ENCODE results near the gene CDH19. TPM values are rescaled to one million over a fixed set of nuclear protein-coding genes. Genes with fewer than 3 reads are reported as not detected.

Gene CDH19, protein sequence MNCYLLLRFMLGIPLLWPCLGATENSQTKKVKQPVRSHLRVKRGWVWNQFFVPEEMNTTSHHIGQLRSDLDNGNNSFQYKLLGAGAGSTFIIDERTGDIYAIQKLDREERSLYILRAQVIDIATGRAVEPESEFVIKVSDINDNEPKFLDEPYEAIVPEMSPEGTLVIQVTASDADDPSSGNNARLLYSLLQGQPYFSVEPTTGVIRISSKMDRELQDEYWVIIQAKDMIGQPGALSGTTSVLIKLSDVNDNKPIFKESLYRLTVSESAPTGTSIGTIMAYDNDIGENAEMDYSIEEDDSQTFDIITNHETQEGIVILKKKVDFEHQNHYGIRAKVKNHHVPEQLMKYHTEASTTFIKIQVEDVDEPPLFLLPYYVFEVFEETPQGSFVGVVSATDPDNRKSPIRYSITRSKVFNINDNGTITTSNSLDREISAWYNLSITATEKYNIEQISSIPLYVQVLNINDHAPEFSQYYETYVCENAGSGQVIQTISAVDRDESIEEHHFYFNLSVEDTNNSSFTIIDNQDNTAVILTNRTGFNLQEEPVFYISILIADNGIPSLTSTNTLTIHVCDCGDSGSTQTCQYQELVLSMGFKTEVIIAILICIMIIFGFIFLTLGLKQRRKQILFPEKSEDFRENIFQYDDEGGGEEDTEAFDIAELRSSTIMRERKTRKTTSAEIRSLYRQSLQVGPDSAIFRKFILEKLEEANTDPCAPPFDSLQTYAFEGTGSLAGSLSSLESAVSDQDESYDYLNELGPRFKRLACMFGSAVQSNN
- total RNA-seq (2014; rRNA removed; shearing (Covaris generic)): 71.4 and 76.4 TPM in 2 replicates
- polyA plus RNA-seq (2015; cell fraction: cytosol; rRNA removed): 24.0 and 29.6 TPM in 2 replicates
- polyA plus RNA-seq (2015; cell fraction: nucleus; rRNA removed): 20.3 and 21.0 TPM in 2 replicates

GRCh38 chr18:66603941-66604627 lies at the start of gene CDH19:
Gene CDH19, minus strand, starts transcription at chr18:66604090. Its CDS starts 31,886 bp downstream, at chr18:66572204.
- in situ Hi-C loops (cut with HindIII; ENCODE audit: low pct_unique_long_range_greater_than_20kb, low sequenced_read_pairs): no loop called here
- peak; percentile 98 for DNase-seq (ENCODE audit: low read depth, low spot score)

DNA sequence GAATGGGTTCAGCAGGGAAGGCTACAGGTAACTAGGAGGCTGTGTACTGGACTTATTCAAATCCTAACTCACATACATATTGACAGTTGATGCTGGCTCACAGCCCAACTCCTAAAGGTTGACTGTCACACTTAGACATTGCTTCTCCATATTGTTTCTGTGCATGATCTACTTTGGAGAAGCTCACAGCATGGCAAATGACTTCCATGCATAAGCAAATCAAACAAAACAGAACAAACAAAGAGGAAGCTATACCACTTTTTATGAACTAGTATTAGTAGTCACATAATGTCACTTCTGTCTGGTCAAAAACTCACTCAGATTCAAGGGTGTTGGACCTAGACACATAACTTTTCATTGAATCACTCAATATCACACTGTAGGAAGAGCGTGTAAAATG lies 43.8 kb upstream of the CDH19 start:
- in situ Hi-C loops (cut with HindIII; ENCODE audit: low pct_unique_long_range_greater_than_20kb, low sequenced_read_pairs): no loop called here
- DNase-seq (ENCODE audit: low read depth, low spot score): no peak

- no peak for DNase-seq (ENCODE audit: low read depth, low spot score)
- in situ Hi-C loops (cut with HindIII; ENCODE audit: low pct_unique_long_range_greater_than_20kb, low sequenced_read_pairs): no loop called here
Measured at GRCh38 chr18:66646609-66647008, 42.7 kb upstream of the CDH19 start.

- in situ Hi-C loops (cut with HindIII; ENCODE audit: low pct_unique_long_range_greater_than_20kb, low sequenced_read_pairs): no loop called here
- no peak for DNase-seq (ENCODE audit: low read depth, low spot score)
Measured at GRCh38 chr18:66645983-66646382, 42.1 kb upstream of the CDH19 start.

GRCh38 chr18:66641056-66641455 lies 37.2 kb upstream of the CDH19 start:
- no peak for DNase-seq (ENCODE audit: low read depth, low spot score)
- in situ Hi-C loops (cut with HindIII; ENCODE audit: low pct_unique_long_range_greater_than_20kb, low sequenced_read_pairs): no loop called here

DNA sequence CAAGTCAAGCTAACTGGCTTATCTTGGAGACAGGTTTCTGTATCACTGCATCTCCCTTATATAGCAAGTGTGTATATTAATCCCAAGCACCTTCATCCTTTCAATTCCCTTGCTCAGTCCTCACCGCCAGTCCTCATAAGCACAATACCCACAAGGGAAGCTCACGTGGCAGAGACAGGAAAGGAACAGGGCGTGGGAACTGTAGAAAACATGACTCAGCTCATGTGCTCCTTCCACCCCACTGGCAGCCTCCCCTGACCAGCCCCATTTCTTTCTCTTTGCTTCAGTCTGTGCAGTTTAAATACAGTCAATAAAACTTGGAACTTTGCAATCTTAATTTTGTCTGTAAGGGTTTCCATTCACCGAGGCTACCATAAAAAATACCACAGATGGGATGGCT lies 36.5 kb upstream of the CDH19 start:
- in situ Hi-C loops (cut with HindIII; ENCODE audit: low pct_unique_long_range_greater_than_20kb, low sequenced_read_pairs): no loop called here
- DNase-seq (ENCODE audit: low read depth, low spot score): peak; percentile 43

DNA sequence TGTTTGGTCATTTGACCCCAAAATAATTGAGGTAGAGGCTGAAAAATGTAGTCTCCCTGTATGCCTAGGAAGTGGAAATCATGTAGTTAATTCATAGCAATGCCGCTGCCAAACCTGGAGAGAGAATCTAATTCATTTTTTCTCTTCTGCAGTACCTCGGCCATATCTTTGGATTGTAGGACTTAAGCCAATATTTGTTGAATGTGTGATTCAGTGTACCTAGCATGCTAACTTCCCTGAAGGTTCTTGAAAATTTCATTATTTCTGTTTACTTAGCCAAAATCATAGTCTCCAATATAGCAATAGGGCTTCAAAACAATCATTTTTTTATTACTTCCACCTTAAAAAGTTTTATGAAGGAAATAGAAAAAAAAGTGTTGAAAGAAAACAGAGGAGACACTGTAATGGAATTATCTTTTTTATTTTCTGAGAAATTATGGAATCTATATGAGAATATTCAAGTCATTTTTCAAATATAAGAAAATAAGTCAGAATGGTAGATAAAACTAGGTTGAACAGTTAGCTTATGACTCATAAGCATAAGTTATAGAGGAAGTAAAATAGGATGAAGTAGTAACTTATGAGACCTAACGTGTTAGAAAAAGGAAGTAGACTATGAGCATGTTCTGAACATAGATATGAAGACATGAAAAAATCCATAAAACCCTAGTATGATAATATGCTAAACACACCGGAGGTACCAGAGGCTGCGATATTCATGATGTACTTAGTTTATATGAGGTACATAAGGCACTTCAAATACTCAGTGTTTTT lies 35.2 kb upstream of the CDH19 start:
- in situ Hi-C loops (cut with HindIII; ENCODE audit: low pct_unique_long_range_greater_than_20kb, low sequenced_read_pairs): no loop called here
- DNase-seq (ENCODE audit: low read depth, low spot score): no peak

DNA sequence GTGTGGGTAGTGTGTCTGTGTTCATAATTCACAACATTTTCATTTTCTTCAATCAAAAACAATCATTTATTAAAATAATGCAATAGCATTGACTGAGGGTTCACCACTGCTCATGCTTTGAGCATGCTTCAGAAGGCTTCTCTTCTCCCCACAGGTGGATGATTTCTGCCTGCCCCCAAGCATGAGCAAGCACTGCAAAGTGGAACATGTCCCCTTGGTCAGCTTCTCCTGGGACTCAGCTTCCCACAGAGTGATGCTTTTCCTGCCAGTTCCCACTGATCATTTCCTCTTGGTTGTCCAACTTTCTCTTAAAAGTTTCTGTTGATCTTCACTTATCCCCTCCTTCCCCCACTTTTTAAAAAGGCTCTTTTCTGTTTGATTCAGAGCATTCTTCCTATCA lies 31.5 kb upstream of the CDH19 start:
- in situ Hi-C loops (cut with HindIII; ENCODE audit: low pct_unique_long_range_greater_than_20kb, low sequenced_read_pairs): no loop called here
- DNase-seq (ENCODE audit: low read depth, low spot score): no peak

GRCh38 chr18:66632756-66633155 lies 28.9 kb upstream of the CDH19 start:
- in situ Hi-C loops (cut with HindIII; ENCODE audit: low pct_unique_long_range_greater_than_20kb, low sequenced_read_pairs): no loop called here
- DNase-seq (ENCODE audit: low read depth, low spot score): no peak

DNA sequence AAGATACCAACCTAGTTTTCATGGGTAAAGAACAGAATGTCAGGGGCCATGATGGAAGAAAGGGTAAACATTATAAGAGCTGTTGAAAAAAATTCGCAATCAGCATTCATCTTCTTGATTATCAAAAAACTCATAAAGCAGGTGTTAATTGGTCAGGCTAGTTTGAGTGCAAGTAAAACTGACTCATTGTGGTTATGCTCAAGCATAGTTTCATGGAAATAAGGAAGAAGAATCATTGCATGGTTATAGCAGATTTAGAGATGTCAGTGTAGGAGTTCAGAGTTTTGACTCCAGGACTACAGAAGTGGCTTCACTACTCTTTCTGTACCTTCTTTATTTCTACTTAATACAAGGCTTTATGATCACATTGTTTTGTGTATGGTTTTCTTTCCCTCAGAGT lies 26.9 kb upstream of the CDH19 start:
- in situ Hi-C loops (cut with HindIII; ENCODE audit: low pct_unique_long_range_greater_than_20kb, low sequenced_read_pairs): no loop called here
- no peak for DNase-seq (ENCODE audit: low read depth, low spot score)

GRCh38 chr18:66623821-66624220 lies 19.9 kb upstream of the CDH19 start:
- in situ Hi-C loops (cut with HindIII; ENCODE audit: low pct_unique_long_range_greater_than_20kb, low sequenced_read_pairs): no loop called here
- DNase-seq (ENCODE audit: low read depth, low spot score): no peak

DNA sequence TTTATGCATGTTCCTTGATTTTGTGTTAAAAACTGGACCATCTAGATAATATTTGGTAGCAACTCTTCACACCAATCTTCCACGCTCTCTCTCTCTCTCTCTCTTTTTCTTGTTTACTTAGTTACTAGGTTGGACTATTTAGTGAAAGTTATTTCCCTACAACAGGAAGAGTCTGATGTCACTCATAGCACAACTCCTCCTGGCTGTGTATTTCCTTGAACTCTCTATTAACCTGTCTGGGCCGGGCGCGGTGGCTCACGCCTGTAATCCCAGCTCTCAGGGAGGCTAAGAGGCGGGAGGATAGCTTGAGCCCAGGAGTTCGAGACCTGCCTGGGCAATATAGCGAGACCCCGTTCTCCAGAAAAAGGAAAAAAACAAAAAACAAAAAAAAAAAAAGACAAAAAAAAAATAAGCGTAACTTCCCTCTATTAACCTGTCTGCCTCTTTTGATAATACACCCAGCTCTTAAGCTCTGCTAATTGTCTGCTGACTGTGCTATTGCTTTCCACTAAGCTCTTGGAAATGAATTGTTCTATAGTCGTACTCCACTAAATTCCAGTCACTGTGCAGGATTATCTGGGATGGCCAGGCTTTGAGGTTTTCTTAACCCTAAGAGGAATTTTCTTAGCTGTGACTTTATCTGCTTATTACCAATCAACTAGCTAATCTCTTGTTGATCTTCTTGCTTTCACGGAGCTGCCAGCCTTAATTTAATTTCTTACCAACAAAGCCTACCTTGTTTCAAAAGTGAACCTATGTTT lies 18.1 kb upstream of the CDH19 start:
- no peak for DNase-seq (ENCODE audit: low read depth, low spot score)

DNA sequence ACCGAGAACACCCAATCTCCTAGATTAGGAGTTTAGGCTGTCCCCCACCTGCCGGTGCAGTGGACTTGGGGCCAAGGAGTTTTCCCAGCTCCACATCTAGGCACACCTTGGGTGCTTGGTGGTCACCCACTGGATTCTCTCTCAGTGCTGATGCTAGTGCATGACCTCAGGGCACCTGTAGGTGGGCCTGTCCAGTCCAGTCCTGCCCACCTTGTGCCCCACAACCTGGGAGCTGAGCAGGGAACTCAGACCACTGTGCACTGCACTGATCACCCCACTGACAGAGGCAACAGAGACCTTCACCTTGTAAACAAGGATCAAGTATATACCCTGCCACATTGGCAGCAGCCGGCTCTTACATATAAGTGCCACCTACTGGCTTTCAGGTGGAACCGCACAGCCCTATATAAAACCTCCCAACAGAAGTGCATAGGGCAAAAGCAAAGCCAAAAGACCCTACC lies 12.7 kb upstream of the CDH19 start:
- in situ Hi-C loops (cut with HindIII; ENCODE audit: low pct_unique_long_range_greater_than_20kb, low sequenced_read_pairs): no loop called here

More for the DNA sequence above, 18.1 kb upstream of the CDH19 start:
- in situ Hi-C loops (cut with HindIII; ENCODE audit: low pct_unique_long_range_greater_than_20kb, low sequenced_read_pairs): no loop called here

DNA sequence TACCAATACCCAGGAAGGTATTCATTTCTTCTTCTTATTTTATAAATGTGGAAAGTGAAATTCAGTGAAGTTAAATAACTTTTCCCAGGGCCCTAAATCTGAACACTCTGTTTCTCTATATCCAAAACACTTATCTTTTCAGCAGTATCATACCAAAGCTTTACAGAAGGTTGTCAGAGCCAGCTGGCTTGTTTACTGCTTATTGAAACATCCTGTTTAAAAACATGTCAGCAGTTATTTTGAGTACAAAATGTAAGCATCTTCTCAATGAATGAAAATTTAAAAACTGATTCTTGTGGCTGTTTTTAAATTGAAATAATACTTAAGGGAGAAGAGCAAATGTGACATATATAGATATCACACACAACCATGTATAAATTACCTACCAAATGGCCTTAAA lies 11.3 kb upstream of the CDH19 start:
- no peak for DNase-seq (ENCODE audit: low read depth, low spot score)
- in situ Hi-C loops (cut with HindIII; ENCODE audit: low pct_unique_long_range_greater_than_20kb, low sequenced_read_pairs): no loop called here

More for the DNA sequence above, 12.7 kb upstream of the CDH19 start:
- peak; percentile 61 for DNase-seq (ENCODE audit: low read depth, low spot score)

GRCh38 chr18:66607632-66608031 lies 3.7 kb upstream of the CDH19 start:
- in situ Hi-C loops (cut with HindIII; ENCODE audit: low pct_unique_long_range_greater_than_20kb, low sequenced_read_pairs): no loop called here
- DNase-seq (ENCODE audit: low read depth, low spot score): no peak

GRCh38 chr18:66601649-66602048 lies 2.2 kb downstream of the CDH19 start:
- in situ Hi-C loops (cut with HindIII; ENCODE audit: low pct_unique_long_range_greater_than_20kb, low sequenced_read_pairs): no loop called here
- DNase-seq (ENCODE audit: low read depth, low spot score): no peak

DNA sequence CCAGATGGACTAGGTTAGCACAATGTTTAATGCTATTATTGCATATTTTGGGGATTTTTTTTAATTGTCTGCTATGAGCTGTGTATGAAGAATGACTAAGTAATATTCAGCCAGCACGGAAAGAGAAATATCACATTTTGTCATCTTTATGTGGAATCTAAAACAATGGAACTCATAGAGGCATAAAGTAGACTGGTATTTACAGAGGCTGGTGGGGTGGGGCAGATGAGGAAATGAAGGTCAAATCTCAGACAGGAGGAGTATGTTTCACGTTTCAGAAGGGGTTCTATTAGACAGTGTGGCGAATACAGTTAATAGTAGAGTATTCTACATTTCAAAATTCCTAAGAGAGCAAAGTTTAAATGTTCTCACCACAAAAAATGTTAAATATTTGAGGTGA lies 4.7 kb downstream of the CDH19 start:
- peak; percentile 77 for DNase-seq (ENCODE audit: low read depth, low spot score)
- in situ Hi-C loops (cut with HindIII; ENCODE audit: low pct_unique_long_range_greater_than_20kb, low sequenced_read_pairs): no loop called here
